ENCODE data around the gene DDX60.

- TF ChIP-seq CTCF (IDR thresholded peaks at IDR 0.05; ENCODE audit: poor library complexity, severe bottlenecking), result no peak
- TF ChIP-seq RAD21 (conservative IDR thresholded peaks at IDR 0.05), result no peak
- TF ChIP-seq POLR2AphosphoS5 (IDR thresholded peaks at IDR 0.05), result no peak
- TF ChIP-seq EP300 (conservative IDR thresholded peaks at IDR 0.05; ENCODE audit: poor library complexity, severe bottlenecking), result no peak
- no peak for TF ChIP-seq EZH2 (IDR thresholded peaks at IDR 0.05; ENCODE audit: borderline replicate concordance, insufficient read depth, low read length, poor library complexity, severe bottlenecking)
- TF ChIP-seq TAF1 (IDR thresholded peaks at IDR 0.05; ENCODE audit: low read depth), result no peak
- TF ChIP-seq REST (IDR thresholded peaks at IDR 0.05; ENCODE audit: borderline replicate concordance), result no peak
These were observed 39.0 kb downstream of the DDX60 start for GRCh38 chr4:168279556-168279955.

All from neural cell (in vitro differentiated cells).